Chondrocyte (in vitro differentiated cells): Measurements from ENCODE around the gene TMEM63C. TPM values are rescaled to one million over a fixed set of nuclear protein-coding genes. Genes with fewer than 3 reads are reported as not detected.

Experiments used
- DNase-seq: peaks from one replicate; pipeline ENCODE4 v3.0.0; 2021; ENCODE audit warnings: mixed read lengths, low spot score
- H3K27ac Mint-ChIP-seq: one replicate; pipeline ENCODE4 v1.8.0; 2021; ENCODE audit warnings: mild to moderate bottlenecking, moderate library complexity, mixed read lengths; ENCODE audit not compliant: unreplicated experiment
- H3K27me3 Mint-ChIP-seq: 2 replicates; pipeline ENCODE4 v1.8.0; 2021; ENCODE audit warnings: low read depth, mixed read lengths
- H3K36me3 Mint-ChIP-seq: 2 replicates; pipeline ENCODE4 v1.8.0; 2021; ENCODE audit warnings: low read depth, mixed read lengths
- H3K4me1 Mint-ChIP-seq: 2 replicates; pipeline ENCODE4 v1.8.0; 2021; ENCODE audit warnings: low read depth, mild to moderate bottlenecking, mixed read lengths
- H3K4me3 Mint-ChIP-seq: one replicate; pipeline ENCODE4 v1.8.0; 2021; ENCODE audit warnings: mild to moderate bottlenecking, moderate library complexity, mixed read lengths; ENCODE audit not compliant: unreplicated experiment
- H3K9me3 Mint-ChIP-seq: 2 replicates; pipeline ENCODE4 v1.8.0; 2021; ENCODE audit warnings: low read depth, mixed read lengths
- total RNA-seq: library from RNA; stranded (reverse); gene quantifications from 3 replicates; pipeline ENCODE4 v1.2.1, GENCODE V29; 2021
- TF ChIP-seq, protein P1 (sequence below): fragments of 200-600 bp; sonication (generic); IDR thresholded peaks from 2 replicates; pipeline ENCODE4 v1.5.0; 2021; ENCODE audit warnings: antibody characterized with exemption, mild to moderate bottlenecking, moderate library complexity

Gene TMEM63C
- total RNA-seq, 1 donor from 2014 or later = 10.3 TPM

DNA sequence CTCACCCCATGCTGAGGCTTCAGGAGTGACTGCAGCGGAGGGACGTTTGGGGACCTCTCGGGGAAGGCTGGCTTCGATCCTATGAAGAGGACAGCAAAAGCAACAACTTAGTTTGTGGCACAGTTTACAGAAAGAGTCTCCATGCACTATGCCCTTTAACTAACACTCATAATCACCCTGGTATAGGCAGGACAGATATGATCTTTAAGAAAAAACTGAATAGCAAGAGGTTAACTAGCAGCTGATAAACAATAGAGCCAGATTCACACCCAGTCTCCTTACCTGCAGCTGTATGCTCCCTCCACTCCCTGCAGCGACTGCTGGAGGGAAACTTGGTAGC is 27.4 kb downstream of the TMEM63C start:
- Mint-ChIP-seq H3K4me1 (no peaks in the 10 kb centered on the region), H3K36me3 (peaks cover 2% of the 10 kb centered on the region), H3K9me3 (no peaks in the 10 kb centered on the region), H3K27ac (no peak overlapping the region), H3K4me3 (no peak overlapping the region), H3K27me3 (peaks cover 6% of the 10 kb centered on the region)
- TF ChIP-seq, protein P1, sequence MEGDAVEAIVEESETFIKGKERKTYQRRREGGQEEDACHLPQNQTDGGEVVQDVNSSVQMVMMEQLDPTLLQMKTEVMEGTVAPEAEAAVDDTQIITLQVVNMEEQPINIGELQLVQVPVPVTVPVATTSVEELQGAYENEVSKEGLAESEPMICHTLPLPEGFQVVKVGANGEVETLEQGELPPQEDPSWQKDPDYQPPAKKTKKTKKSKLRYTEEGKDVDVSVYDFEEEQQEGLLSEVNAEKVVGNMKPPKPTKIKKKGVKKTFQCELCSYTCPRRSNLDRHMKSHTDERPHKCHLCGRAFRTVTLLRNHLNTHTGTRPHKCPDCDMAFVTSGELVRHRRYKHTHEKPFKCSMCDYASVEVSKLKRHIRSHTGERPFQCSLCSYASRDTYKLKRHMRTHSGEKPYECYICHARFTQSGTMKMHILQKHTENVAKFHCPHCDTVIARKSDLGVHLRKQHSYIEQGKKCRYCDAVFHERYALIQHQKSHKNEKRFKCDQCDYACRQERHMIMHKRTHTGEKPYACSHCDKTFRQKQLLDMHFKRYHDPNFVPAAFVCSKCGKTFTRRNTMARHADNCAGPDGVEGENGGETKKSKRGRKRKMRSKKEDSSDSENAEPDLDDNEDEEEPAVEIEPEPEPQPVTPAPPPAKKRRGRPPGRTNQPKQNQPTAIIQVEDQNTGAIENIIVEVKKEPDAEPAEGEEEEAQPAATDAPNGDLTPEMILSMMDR = no peak
- no peak for DNase-seq

DNA sequence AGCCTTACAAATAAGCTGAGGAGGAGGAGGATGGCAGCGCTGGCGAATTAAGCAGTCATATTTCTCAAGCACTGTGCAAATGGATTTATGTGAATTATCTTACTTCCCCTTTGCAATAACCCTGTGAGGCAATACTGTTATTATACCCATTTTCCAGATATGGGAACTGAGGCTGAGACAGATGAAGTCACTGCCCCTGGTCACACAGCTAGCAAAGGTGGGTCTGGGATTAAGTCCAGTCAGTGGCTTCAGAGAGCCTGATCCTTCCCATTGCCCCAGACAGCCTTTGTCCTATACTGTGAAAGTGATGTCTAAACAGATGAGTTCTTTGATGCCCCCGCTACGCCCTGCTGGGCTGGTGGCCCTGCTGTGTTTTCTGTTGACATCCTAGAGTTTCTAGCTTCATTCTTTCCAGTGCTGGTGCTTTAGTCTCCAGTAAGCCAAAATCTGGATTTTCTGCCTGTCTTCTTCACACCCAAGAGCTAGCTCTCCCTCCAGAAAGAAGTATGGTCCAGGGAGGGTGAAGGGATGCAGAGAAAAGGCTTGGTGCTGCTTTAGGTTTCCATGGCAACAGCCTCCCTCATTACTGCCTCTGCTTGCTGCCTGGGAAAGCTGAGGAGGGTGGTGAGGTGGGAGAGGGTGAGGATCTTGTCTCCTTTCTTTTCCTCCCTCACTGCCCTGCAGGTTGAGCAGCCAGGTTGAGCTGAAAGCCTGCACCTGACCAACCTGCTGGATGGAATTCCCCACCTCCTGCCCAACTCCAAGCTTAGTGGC is 30.7 kb downstream of the TMEM63C start:
- no peak overlapping the region for H3K4me3 Mint-ChIP-seq
- H3K4me1 Mint-ChIP-seq = no peaks in the 10 kb centered on the region
- no peak for DNase-seq
- H3K36me3 Mint-ChIP-seq = peaks cover 15% of the 10 kb centered on the region
- TF ChIP-seq, protein P1 = no peak
- peaks cover 28% of the 10 kb centered on the region for H3K27me3 Mint-ChIP-seq
- H3K27ac Mint-ChIP-seq = no peak overlapping the region
- no peaks in the 10 kb centered on the region for H3K9me3 Mint-ChIP-seq

DNA sequence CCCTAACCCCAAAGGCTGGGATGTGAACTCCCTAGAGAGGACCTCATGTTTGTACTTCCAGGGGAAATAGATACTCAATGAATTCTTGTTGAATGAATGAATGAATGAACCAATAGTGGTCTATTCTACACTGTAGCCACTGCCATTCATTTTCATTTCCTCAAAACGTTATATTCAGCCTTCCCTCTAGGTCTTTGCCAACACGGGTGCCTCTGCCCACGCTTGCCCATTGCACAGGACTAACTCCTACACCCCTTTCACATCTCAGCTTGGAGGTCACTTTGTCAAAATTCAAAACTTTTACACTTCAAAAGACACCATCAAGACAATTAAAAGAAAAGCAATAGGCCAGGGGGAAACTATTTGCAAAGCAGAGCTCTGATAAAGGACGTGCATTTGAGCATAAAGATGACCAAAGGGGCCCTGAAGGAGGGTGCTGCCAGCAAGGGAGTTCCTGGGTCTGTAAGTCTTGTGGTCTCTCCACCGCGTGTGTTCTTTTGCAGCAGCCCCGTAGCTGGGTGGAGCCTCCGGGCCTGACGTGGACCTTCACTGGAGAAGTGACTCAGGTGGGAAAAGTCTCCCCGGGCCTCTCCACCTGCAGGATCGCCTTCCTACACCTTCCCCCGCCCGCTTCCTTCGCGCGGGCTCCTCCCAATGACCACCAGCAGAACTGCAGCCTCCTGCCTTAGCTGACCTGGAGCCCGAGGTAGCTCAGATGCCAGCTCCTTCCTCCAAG is 31.5 kb downstream of the TMEM63C start:
- Mint-ChIP-seq H3K9me3 (no peaks in the 10 kb centered on the region), H3K36me3 (peaks cover 15% of the 10 kb centered on the region), H3K4me1 (no peaks in the 10 kb centered on the region), H3K4me3 (no peak overlapping the region), H3K27me3 (peaks cover 35% of the 10 kb centered on the region), H3K27ac (no peak overlapping the region)
- TF ChIP-seq, protein P1 = peak; percentile 72
- DNase-seq = no peak

- Mint-ChIP-seq H3K27me3 (peaks cover 35% of the 10 kb centered on the region), H3K4me1 (no peaks in the 10 kb centered on the region), H3K9me3 (no peaks in the 10 kb centered on the region), H3K27ac (no peak overlapping the region), H3K4me3 (no peak overlapping the region), H3K36me3 (peaks cover 15% of the 10 kb centered on the region)
- no peak for DNase-seq
- TF ChIP-seq, protein P1 = no peak
Observed at GRCh38 chr14:77213679-77214016, 32.0 kb downstream of the TMEM63C start.

- Mint-ChIP-seq H3K36me3 (peaks cover 15% of the 10 kb centered on the region), H3K4me1 (no peaks in the 10 kb centered on the region), H3K27ac (no peak overlapping the region), H3K9me3 (no peaks in the 10 kb centered on the region), H3K4me3 (no peak overlapping the region), H3K27me3 (peaks cover 35% of the 10 kb centered on the region)
- DNase-seq = no peak
- TF ChIP-seq, protein P1 = no peak
Observed at GRCh38 chr14:77214216-77214615, 32.6 kb downstream of the TMEM63C start.
